Kidney (tissue), 14 donors: ENCODE results near the gene FGF8. TPM values are rescaled to one million over a fixed set of nuclear protein-coding genes. Genes with fewer than 3 reads are reported as not detected.

Experiments
- DNase-seq, 5 donors: peaks; one replicate each; pipeline ENCODE4 v3.0.0-alpha.2; 2013 to 2020
- FAIRE-seq: peaks from 2 replicates; lab custom pipeline; 2012; peaks lifted over from hg19 to GRCh38; lab: Jason Lieb, UNC
- H3K27ac ChIP-seq, 2 donors: one replicate each; pipeline ENCODE4 v1.7.0; 2013; ENCODE audit warnings: low read depth in 2 of 2, low read length in 2 of 2, inconsistent platforms in 1 of 2
- H3K27me3 ChIP-seq: one replicate; pipeline ENCODE4 v1.7.1; 2013; ENCODE audit warnings: low read length, inconsistent platforms; ENCODE audit not compliant: control insufficient read depth, insufficient read depth
- H3K36me3 ChIP-seq, 3 donors: one replicate each; pipeline versions ENCODE4 v1.7.0 to v1.7.1; 2013; ENCODE audit warnings: low read length in 3 of 3, control low read depth in 1 of 3, inconsistent platforms in 1 of 3; ENCODE audit not compliant: insufficient read depth in 3 of 3, control insufficient read depth in 2 of 3
- H3K4me1 ChIP-seq, 3 donors: one replicate each; pipeline versions ENCODE4 v1.7.0 to v1.7.1; 2013; ENCODE audit warnings: low read length in 3 of 3, inconsistent platforms in 1 of 3, low read depth in 1 of 3; ENCODE audit not compliant: control insufficient read depth in 2 of 3, insufficient read depth in 2 of 3
- H3K4me3 ChIP-seq, 3 donors: one replicate each; pipeline versions ENCODE4 v1.7.0 to v1.8.1; 2013; ENCODE audit warnings: low read length in 3 of 3, control low read depth in 1 of 3, inconsistent platforms in 1 of 3
- H3K9ac ChIP-seq, 3 donors: one replicate each; pipeline versions ENCODE4 v1.7.0 to v1.7.1; 2013; ENCODE audit warnings: low read length in 3 of 3, control low read depth in 1 of 3, inconsistent platforms in 1 of 3
- H3K9me3 ChIP-seq, 3 donors: one replicate each; pipeline versions ENCODE4 v1.7.0 to v1.7.1; 2013; ENCODE audit warnings: low read length in 3 of 3, control low read depth in 1 of 3, inconsistent platforms in 1 of 3; ENCODE audit not compliant: control insufficient read depth in 2 of 3, insufficient read depth in 1 of 3
- CTCF ChIP-seq: IDR thresholded peaks from 3 replicates; pipeline ENCODE4 v1.5.1; 2012; ENCODE audit warnings: mild to moderate bottlenecking, moderate library complexity, borderline replicate concordance; ENCODE audit not compliant: insufficient read depth; ENCODE audit errors: extremely low read depth
- intact Hi-C: fragments of 100-400 bp; cut with DNase I; formaldehyde crosslinking; loops from one replicate; pipeline ENCODE4 v1.11.1; 2022
- polyA plus RNA-seq: library from polyadenylated mRNA; stranded (reverse); fragments of 350-450 nt; fragmentation: Illumina TruSeq; extraction: RNeasy Lipid Tissue Mini Kit (QIAGEN cat#74804); gene quantifications from one replicate; pipeline ENCODE4 v1.2.3, GENCODE V29; 2014; ENCODE audit warnings: low read depth, low replicate concordance; ENCODE audit not compliant: insufficient read depth
- total RNA-seq: library from RNA; stranded (reverse); fragmentation: NEBNext Ultra II Directional; extraction: Animal tissue kit (Norgen Biotek cat#: 25700); gene quantifications from one replicate; pipeline ENCODE4 v1.2.1, GENCODE V29; 2021
- donor health status: control.
- donor health status: control.
- donor health status: control.
- donor health status: control.
- donor health status: control.
- donor health status: DM: yes; HTN: yes; CAD: no.
- donor health status: Normal renal cell carcinoma (clear cell type).

Gene FGF8
- total and polyA plus RNA-seq, 2 donors from 2014 or later: not detected

- Histone ChIP-seq H3K36me3 (no peaks in the 10 kb centered on the region), H3K4me1 (peaks cover 0 to 8% (median 0%) of the 10 kb centered on the region in 3 donors), H3K9ac (no peak overlapping the region), H3K27ac (no peak overlapping the region), H3K27me3 (no peaks in the 10 kb centered on the region), H3K4me3 (no peak overlapping the region), H3K9me3 (no peaks in the 10 kb centered on the region)
- FAIRE-seq: no peak
- intact Hi-C loops: no loop called here
- no peak for DNase-seq
- no peak for TF ChIP-seq CTCF
These were observed 54.1 kb downstream of the FGF8 start for GRCh38 chr10:101721806-101722205.

- Histone ChIP-seq H3K9me3 (no peaks in the 10 kb centered on the region), H3K9ac (no peak overlapping the region), H3K4me1 (peaks cover 0 to 8% (median 0%) of the 10 kb centered on the region in 3 donors), H3K27me3 (no peaks in the 10 kb centered on the region), H3K36me3 (no peaks in the 10 kb centered on the region), H3K27ac (no peak overlapping the region), H3K4me3 (no peak overlapping the region)
- DNase-seq: no peak
- FAIRE-seq: no peak
- intact Hi-C loops: no loop called here
- no peak for TF ChIP-seq CTCF
These were observed 55.2 kb downstream of the FGF8 start for GRCh38 chr10:101720606-101721230.

Other genes with a start within 250 kb of the FGF8 start
- gene POLL, start 187.9 kb downstream of the FGF8 start, total RNA-seq: 35.2 TPM
- gene POLL, start 187.9 kb downstream of the FGF8 start, polyA plus RNA-seq: 27.5 TPM
- gene DPCD, start 187.8 kb downstream of the FGF8 start, total RNA-seq: 26.4 TPM
- gene DPCD, start 187.8 kb downstream of the FGF8 start, polyA plus RNA-seq: 63.1 TPM
- 80.1 TPM for gene FBXW4, start 80.9 kb downstream of the FGF8 start, total RNA-seq
- gene FBXW4, start 80.9 kb downstream of the FGF8 start, polyA plus RNA-seq: 47.6 TPM
- gene NPM3, start 7.3 kb upstream of the FGF8 start, total RNA-seq: 23.8 TPM
- gene NPM3, start 7.3 kb upstream of the FGF8 start, polyA plus RNA-seq: 34.0 TPM
- 146 TPM for gene OGA, start 42.3 kb upstream of the FGF8 start, total RNA-seq
- 33.4 TPM for gene OGA, start 42.3 kb upstream of the FGF8 start, polyA plus RNA-seq
- gene KCNIP2, start 67.7 kb upstream of the FGF8 start, total RNA-seq: 3.4 TPM
- gene KCNIP2, start 67.7 kb upstream of the FGF8 start, polyA plus RNA-seq: 0.67 TPM